Measurements from ENCODE around the gene ESF1.

The ESF1 gene

GRCh38 chr20:13671916-13672378 lies 112.8 kb downstream of the ESF1 start:
- H3K4me1 ChIP-seq (ENCODE audit: insufficient read depth, low read length), result no peaks in the 10 kb centered on the region
- no peaks in the 10 kb centered on the region for H3K27me3 ChIP-seq (ENCODE audit: control insufficient read depth in 1 of 2, insufficient read depth in 2 of 2, low read length in 2 of 2)
- no peaks in the 10 kb centered on the region for H3K36me3 ChIP-seq (ENCODE audit: insufficient read depth, low read length)
- H3K9me3 ChIP-seq (ENCODE audit: low read length), result no peaks in the 10 kb centered on the region
- no peak overlapping the region for H3K4me3 ChIP-seq (ENCODE audit: low read depth in 1 of 2, low read length in 2 of 2)
- H3K9ac ChIP-seq (ENCODE audit: low read length), result no peak overlapping the region
- H3K27ac ChIP-seq (ENCODE audit: low read depth, low read length), result no peak overlapping the region

GRCh38 chr20:13671512-13671911 lies 113.2 kb downstream of the ESF1 start:
- Histone ChIP-seq H3K36me3 (ENCODE audit: insufficient read depth, low read length) (no peaks in the 10 kb centered on the region), H3K27ac (ENCODE audit: low read depth, low read length) (no peak overlapping the region), H3K4me3 (ENCODE audit: low read depth in 1 of 2, low read length in 2 of 2) (no peak overlapping the region), H3K4me1 (ENCODE audit: insufficient read depth, low read length) (no peaks in the 10 kb centered on the region), H3K9ac (ENCODE audit: low read length) (no peak overlapping the region), H3K27me3 (ENCODE audit: control insufficient read depth in 1 of 2, insufficient read depth in 2 of 2, low read length in 2 of 2) (no peaks in the 10 kb centered on the region), H3K9me3 (ENCODE audit: low read length) (no peaks in the 10 kb centered on the region)

- no peak overlapping the region for H3K27ac ChIP-seq (ENCODE audit: low read depth, low read length)
- H3K9me3 ChIP-seq (ENCODE audit: low read length), result no peaks in the 10 kb centered on the region
- no peak overlapping the region for H3K9ac ChIP-seq (ENCODE audit: low read length)
- no peaks in the 10 kb centered on the region for H3K36me3 ChIP-seq (ENCODE audit: insufficient read depth, low read length)
- no peaks in the 10 kb centered on the region for H3K27me3 ChIP-seq (ENCODE audit: control insufficient read depth in 1 of 2, insufficient read depth in 2 of 2, low read length in 2 of 2)
- H3K4me1 ChIP-seq (ENCODE audit: insufficient read depth, low read length), result no peaks in the 10 kb centered on the region
- no peak overlapping the region for H3K4me3 ChIP-seq (ENCODE audit: low read depth in 1 of 2, low read length in 2 of 2)
These were observed 114.6 kb downstream of the ESF1 start for GRCh38 chr20:13670160-13670559.

GRCh38 chr20:13665709-13666395 lies 118.9 kb downstream of the ESF1 start:
- Histone ChIP-seq H3K9ac (ENCODE audit: low read length) (no peak overlapping the region), H3K36me3 (ENCODE audit: insufficient read depth, low read length) (no peaks in the 10 kb centered on the region), H3K27me3 (ENCODE audit: control insufficient read depth in 1 of 2, insufficient read depth in 2 of 2, low read length in 2 of 2) (no peaks in the 10 kb centered on the region), H3K27ac (ENCODE audit: low read depth, low read length) (no peak overlapping the region), H3K4me1 (ENCODE audit: insufficient read depth, low read length) (no peaks in the 10 kb centered on the region), H3K4me3 (ENCODE audit: low read depth in 1 of 2, low read length in 2 of 2) (no peak overlapping the region), H3K9me3 (ENCODE audit: low read length) (no peaks in the 10 kb centered on the region)

All from muscle layer of colon (tissue), 2 donors.